CD4-positive, alpha-beta T cell treated with Interleukin-6 for 4 hours (primary cell): ENCODE data around the gene DOCK4.

ENCODE experiments used
- DNase-seq: peaks from one replicate; pipeline ENCODE4 v3.0.0-alpha.2; 2020; ENCODE audit warnings: mixed read lengths

The DOCK4 gene

GRCh38 chr7:112073530-112073929, 132.7 kb downstream of the DOCK4 start:
- no peak for DNase-seq

GRCh38 chr7:112072541-112073245, 133.5 kb downstream of the DOCK4 start:
- no peak for DNase-seq

GRCh38 chr7:112071856-112072255, 134.3 kb downstream of the DOCK4 start:
- no peak for DNase-seq

GRCh38 chr7:112070674-112071256, 135.4 kb downstream of the DOCK4 start:
- DNase-seq: no peak

- no peak for DNase-seq
These were observed 136.3 kb downstream of the DOCK4 start for GRCh38 chr7:112069879-112070321.

GRCh38 chr7:112068967-112069366, 137.2 kb downstream of the DOCK4 start:
- DNase-seq: no peak

GRCh38 chr7:112067632-112068540, 138.3 kb downstream of the DOCK4 start:
- no peak for DNase-seq

GRCh38 chr7:112067200-112067599, 139.0 kb downstream of the DOCK4 start:
- no peak for DNase-seq

- DNase-seq: no peak
These were observed 140.4 kb downstream of the DOCK4 start for GRCh38 chr7:112065758-112066157.

- DNase-seq: no peak
These were observed 141.4 kb downstream of the DOCK4 start for GRCh38 chr7:112064627-112065385.

GRCh38 chr7:112063974-112064373, 142.2 kb downstream of the DOCK4 start:
- DNase-seq: no peak

GRCh38 chr7:112061051-112061450, 145.1 kb downstream of the DOCK4 start:
- no peak for DNase-seq

GRCh38 chr7:112060625-112061024, 145.6 kb downstream of the DOCK4 start:
- DNase-seq: no peak

GRCh38 chr7:112059675-112060074, 146.5 kb downstream of the DOCK4 start:
- no peak for DNase-seq

- no peak for DNase-seq
These were observed 147.5 kb downstream of the DOCK4 start for GRCh38 chr7:112058686-112059085.

GRCh38 chr7:112056409-112056808, 149.8 kb downstream of the DOCK4 start:
- no peak for DNase-seq

GRCh38 chr7:112053737-112054069, 152.5 kb downstream of the DOCK4 start:
- no peak for DNase-seq

- DNase-seq: no peak
These were observed 153.0 kb downstream of the DOCK4 start for GRCh38 chr7:112052993-112053736.

- no peak for DNase-seq
These were observed 153.7 kb downstream of the DOCK4 start for GRCh38 chr7:112052498-112052897.

- no peak for DNase-seq
These were observed 155.8 kb downstream of the DOCK4 start for GRCh38 chr7:112050250-112050881.

- DNase-seq: no peak
These were observed 156.5 kb downstream of the DOCK4 start for GRCh38 chr7:112049555-112050249.
